ENCODE results near the gene TM7SF2.
"Not testable (repeated sequence)": the region's sequence is repeated elsewhere in the genome, so short reads cannot be mapped to it uniquely, and the experiment has no call there.

TM7SF2 gene

DNA sequence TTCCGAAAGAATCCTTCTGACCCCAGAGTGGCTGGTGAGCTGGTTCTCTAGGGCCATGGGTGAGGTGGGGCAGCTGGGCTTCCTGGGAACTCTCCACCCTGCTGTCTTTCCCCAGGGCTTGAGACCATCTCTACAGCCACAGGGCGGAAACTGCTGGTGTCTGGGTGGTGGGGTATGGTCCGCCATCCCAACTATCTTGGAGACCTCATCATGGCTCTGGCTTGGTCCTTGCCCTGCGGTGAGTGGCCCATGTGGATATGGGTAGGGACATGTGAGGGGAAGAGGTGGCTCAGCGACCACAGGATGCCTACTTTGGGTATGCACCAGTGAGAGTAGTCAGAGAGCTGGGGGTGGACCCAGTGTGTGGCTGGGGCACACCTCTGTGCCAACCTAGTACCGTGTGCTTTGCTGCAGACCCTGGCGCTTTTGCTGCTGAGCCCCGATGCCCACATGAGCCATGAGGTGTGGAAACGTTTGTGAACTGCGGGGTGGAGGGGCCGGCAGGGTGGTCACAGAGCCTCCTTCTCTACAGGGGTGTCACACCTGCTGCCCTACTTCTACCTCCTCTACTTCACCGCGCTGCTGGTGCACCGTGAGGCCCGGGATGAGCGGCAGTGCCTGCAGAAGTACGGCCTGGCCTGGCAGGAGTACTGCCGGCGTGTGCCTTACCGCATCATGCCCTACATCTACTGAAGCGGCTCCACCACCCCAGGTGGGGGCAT, 3.9 kb downstream of the TM7SF2 start:
- DNase-seq, result peak; percentile 18

DNA sequence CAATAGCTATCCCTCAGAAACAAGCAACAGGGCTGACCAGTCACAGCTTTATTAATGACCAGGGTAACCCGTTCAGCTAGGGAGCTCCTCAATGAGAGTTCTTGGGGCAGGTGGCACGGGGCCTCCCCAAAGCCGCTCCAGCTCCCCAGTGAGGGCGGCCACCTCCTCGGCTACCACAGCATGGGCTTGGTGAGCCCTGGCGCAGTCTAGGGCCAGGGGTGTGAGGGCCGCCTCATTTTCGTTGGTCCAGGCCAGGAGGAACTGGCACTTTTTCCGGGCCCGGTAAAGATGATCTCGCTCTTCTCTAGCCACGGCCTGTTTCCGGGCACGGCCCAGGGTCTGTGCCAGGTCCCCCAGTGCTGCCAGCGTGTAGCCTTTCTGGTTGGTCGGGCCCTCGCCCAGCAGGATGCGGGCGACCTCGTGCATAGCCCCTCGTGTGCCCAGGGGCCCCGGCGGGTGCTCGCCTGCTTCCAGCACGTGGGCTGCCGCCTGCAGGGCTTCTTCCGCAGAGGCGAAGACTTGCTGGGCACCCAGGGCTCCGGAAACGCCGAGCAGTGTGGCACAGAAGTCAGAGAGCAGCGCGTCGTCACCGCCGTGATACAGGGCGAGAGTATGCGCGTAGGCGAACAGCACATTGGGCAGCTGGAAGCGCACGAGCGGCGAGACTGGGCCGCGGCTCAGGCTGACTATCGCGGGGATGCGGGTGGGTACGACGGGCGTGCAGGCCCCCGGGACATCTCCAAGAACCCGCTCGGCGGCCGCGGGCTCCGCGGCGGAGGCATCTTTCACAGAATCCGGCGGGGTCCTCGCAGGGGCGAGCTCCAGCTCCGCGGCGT, 4.9 kb downstream of the TM7SF2 start:
- DNase-seq, result peak; percentile 43

DNA sequence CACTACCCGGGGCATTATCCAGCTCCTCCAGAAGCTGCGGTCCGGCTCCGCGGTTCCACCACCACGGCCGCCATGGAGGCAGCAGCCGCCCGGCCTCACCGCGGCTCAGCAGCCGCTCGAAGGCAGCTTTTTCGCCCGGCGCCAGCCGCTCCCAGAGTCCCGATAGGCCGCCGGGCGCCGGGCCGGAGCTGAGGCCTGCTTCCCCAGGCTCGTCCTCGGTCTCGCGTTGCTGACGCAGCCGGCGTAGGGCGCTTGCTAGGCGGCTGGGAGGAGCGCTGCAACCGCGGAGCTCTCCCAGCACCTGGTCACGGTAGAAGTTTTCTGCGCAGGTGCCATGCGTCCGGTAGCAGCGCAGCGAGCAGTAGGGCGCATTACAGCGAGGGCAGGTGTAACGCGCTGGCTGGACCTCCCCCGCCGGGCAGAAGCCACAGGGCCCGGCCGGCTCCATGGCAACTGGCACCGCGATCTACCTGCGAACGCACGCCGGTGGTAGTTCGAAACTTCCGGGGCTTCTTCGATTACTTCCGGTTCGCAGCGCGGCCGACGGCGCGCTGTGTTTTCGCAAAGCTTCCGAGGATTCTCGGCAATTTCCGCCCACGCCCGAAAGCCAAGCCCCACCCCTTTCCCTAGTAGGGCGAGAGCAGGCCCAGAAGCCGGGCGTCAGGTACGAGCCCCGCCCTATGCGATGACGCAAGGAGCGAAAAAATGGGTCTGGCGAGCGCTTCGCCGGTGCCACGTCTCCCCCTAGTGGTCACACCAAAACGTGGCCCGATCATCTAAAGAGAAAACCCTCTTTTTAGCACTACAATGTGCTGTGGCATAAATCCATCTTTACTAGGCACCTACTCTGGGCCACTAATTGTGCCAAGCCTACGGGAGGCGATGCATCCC, 5.8 kb downstream of the TM7SF2 start, which contains the start of gene ZNHIT2:
Gene ZNHIT2, minus strand, starts transcription at position 496 of the 891 bp plus-strand sequence. Its CDS starts 48 bp downstream, at position 448.
- DNase-seq, result peak; percentile 100

DNA sequence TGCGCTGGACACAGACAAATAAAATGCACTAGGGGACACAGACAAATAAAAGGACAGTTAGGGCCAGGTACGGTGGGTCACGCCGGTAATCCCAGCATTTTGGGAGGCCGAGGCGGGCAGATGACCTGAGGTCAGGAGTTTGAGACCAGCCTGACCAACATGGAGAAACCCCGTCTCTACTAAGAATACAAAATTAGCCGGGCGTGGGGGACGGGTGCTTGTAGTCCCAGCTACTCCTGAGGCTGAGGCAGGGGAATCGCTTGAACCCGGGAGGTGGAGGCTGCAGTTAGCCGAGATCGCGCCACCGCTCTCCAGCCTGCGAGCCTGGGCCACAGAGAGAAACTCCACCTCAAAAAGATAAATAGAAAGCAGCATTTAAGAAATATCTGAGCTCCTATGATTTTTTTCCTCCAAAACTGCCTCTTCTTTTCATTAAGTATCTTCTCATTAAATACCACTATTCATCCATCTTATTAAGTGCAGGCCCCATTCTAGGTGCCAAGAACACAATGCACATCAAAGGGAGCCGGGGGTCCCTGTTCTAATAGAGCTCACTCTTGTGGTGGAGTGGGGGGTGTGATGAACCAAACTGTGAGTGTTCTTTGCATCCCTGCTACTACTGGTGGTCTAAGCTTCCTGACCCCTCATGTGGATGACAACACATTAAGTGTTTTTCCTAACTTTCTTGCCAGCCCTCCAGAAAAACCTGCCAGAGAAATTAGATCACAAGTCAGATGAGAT, 6.6 kb downstream of the TM7SF2 start:
- DNase-seq, result no peak

DNA sequence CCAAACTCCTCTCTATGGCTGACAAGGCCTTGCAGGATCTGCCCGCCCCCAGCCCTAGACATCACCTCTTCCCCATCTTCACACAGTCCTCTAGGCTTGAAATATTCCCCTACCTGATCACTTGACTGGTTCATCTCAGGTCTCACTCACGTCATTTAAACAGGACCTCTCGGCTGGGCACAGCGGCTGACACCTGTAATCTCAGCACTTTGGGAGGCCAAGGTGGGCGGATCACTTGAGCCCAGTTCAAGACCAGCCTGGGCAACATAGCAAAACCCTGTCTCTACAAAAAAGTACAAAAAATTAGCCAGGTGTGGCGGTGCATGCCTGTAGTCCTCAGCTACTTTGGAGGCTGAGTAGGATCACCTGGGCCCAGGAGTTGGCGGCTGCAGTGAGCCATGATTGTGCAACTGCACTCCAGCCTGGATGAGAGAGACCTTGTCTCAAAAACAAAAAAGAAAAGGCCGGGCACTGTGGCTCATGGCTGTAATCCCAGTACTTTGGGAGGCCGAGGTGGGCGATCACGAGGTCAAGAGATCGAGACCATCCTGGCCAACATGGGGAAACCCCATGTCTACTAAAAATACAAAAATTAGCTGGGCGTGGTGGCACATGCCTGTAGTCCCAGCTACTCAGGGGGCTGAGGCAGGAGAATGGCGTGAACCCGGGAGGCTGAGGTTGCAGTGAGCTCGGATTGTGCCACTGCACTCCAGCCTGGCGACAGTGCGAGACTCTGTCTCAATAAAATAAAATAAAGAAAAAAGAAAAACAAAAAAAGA, 7.4 kb downstream of the TM7SF2 start:
- not testable (repeated sequence) for DNase-seq

DNA sequence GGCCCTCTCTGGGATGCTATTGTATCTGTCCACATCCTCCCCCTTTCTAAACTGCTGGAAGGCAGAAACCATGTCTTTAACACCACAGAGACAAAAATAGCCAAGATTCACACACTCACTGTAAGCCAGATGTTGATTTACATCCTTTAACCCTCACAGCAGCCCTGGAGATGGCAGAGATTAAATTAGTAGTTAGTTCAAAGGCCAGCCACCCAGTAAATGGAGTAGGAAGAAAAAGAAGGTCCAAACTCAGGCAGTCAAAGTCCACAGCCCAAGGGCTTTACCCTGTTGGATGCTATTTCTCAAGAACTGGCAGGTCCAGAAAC, 8.0 kb downstream of the TM7SF2 start:
- no peak for DNase-seq

DNA sequence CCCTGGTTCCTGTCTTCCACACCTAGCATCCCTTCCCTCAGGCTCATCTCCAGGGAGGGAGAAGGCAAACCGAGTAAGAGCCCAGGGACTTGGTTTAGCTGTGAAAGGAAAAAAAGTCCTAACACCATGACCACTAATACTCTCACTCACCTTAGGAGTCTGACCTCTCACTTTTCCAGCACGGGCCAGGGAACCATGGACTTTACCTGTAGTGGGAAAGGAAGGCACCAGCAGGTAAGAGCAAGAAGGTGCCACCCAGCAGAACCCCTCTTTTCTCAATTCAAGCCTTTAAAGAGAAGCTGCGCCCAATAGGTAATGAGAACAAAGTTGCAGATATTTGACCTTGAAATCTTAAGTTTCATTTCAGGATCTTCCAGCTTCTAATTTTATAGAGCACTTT, 9.2 kb downstream of the TM7SF2 start:
- DNase-seq, result peak; percentile 4

DNA sequence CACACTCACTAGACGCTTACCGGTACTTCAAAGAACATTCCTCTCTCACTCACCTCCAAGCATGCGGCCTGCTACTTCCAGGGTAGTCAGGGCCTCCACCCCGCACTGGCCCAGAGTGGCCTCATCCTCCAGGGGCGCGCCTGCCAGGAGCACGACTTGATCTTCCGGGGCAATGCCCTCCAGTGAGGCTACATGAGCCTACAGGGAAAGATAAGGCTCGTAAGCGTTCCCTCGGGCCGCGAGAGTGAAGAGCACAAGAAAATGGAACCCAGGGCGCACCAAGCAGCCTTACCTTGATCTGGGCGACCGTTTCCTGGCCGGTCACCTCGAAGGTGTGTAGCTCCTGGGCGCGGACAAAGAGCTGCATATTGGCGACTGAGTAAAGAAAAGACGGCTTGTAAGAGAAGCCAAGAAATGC, 9.8 kb downstream of the TM7SF2 start:
- DNase-seq, result peak; percentile 42

DNA sequence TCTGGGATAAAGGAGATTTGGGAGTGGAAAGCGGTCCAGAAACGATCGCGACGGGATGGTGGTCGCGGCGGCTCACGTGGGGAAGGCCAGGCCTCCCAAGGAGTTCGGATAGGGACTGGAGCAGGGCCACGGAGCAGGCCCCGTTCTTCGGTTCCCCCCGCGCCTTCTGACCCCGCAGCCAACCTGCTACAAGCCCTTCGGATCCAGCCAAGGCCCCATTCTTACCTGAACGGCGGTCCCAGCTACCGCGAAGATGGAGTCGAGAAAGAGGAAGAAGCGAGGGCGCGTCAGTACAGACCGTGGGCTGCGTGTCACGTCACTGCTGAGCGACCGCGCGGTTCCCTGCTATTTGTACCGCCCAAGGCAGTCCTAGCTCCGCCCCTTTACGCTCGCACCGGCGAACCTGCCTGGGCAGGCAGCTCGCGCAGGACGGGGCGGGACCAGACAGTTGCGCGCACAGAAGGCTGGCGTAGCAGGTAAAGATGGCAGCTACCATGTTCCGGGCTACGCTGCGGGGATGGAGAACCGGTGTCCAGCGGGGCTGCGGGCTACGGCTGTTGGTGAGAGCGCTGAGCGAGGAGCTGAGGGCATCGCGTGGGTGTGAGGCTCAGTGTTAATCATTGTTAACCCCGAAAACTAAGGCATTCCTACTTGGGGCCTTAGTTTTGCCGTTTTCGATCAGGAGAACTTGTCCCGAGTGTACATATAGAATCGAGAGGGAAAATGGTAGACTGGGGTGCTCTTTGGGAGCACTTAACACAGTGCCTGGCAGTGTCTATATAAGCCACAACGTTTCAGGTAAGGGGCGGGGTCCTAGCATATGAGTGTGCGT, 10.4 kb downstream of the TM7SF2 start, which contains the start of the genes FAU and MRPL49:
Gene FAU, minus strand, starts transcription at position 270 of the 832 bp plus-strand sequence. CDS start 321 bp downstream, outside the sequence.
Gene MRPL49, plus strand, starts transcription at position 457 of the 832 bp plus-strand sequence. Its CDS starts 26 bp downstream, at position 483.
- DNase-seq, result peak; percentile 98

DNA sequence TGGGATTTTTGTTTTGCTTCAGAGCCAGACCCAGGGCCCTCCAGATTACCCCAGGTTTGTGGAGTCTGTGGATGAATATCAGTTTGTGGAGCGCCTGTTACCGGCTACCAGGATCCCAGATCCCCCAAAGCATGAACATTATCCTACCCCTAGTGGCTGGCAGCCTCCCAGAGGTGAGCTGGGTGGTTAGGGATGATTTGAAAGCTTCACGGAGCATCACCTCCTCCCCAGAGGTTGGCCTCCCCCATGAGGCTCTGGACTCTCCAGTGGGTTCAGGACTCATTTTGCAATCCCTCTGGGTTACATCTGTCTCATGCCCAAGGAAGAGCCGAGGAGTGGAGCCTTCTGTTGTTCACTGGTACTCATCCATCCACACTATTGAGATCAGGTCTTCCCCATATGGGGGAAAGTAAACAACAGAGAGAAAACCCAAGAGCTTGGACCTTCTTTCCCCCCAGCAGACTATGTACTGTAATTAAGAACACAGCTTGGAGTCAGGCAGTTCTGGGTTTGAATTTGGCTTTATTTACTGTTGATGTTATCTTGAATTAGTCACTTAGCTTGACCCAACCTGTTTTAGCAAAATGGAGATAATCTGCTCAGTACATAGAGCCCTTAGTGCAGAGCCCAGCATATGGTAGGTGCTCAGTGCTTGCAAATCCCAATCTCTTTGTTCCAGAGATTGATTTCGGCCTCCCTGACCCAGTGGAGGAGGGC, 13.0 kb downstream of the TM7SF2 start:
- peak; percentile 22 for DNase-seq

DNA sequence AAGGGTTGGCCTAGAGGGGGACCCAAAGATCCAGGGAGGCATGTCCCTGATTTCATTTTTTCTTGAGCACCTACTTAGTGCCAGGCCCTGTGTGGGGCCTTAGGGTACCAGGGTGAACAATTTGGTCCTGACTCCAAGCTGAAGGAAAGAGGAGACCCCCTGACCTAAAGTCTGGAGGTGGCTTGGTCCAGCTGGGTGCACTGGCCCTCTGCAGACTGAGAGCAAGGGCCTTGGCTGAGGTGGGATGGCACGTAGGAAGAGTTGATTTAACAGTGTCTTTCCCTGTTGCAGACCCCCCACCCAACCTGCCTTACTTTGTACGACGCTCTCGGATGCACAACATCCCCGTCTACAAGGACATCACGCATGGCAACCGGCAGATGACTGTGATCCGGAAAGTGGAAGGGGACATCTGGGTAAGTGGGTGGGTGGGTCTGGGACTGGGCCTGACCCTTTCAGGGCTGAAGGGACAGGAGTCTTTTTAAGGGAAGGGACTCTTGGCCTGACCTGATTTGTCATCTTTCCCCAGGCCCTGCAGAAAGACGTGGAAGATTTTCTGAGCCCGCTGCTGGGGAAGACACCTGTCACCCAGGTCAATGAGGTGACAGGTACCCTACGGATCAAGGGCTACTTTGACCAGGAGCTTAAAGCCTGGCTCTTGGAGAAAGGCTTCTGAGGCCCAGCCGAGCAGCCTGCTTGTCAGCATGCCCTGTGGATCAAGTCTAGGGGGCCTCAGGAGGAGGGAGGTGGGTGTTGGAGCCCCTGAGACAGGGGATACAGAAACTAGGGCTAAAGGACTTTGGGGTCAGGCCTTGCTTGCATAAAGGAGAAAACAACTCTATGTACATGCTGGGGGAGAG, 13.8 kb downstream of the TM7SF2 start:
- DNase-seq, result no peak

DNA sequence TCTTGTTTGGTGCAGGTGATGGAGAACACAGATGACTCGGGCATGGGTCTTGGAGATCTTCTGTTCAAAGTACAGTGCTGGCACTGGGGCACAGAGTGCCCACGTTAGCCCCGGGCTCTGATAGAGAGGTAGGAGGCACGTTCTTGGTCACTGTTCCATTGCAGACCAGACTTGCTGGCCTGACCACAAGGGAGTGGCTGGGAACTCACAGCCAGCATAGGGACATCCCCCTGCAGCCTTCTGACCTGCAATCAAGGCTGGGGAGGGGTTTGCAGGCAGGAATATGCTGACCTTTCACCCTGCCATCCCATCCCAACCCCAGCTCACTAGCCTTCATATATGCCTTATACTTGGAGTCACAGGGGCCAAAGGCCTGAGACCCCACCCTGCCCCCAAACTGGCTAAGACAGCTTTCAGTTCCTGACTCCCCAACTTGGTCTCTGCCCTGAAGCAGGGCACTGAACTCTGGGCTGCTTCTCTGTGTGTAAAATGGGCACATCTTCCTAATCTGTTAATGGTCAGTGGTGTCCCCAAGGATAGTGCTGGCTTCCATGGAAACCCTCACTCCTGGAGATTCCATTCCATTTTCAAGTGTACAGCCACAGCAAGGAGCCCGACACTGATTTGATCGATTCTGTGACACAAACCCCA, 15.1 kb downstream of the TM7SF2 start:
- DNase-seq, result peak; percentile 19

DNA sequence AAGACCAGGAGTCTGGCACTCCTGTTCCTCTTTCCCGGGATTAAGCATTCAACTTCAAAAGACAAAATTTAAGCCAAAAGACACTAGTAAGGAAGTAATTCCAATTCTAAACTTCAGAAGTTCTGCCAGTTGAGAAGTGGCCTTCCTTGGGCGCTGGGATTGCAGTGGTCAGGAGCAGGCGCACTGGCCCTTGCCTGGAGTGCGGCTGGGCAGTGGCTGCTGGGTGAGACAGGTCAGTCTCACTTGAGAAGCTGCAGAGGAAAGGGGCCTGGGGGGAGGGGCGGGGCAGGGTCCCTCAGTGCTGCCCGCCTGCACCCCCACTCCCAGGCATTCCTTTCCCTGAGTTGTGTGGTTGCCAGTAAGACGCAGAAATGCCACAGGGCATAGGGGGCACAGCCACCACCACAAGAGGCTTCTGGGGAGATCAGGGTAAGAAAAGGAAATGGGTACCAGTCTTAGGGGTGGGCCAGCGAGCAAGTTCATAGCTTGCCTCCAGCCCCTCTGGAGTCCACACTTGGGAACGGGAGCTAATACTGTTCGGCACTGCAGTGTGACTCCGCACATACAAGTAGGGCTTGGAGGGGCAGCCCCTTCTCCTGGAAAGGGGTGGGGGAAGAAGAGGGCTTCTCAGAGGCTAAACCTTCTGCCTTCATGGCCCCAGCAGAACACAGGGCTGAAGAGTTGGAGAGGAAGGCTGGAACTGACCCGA, 16.0 kb downstream of the TM7SF2 start:
- peak; percentile 19 for DNase-seq

DNA sequence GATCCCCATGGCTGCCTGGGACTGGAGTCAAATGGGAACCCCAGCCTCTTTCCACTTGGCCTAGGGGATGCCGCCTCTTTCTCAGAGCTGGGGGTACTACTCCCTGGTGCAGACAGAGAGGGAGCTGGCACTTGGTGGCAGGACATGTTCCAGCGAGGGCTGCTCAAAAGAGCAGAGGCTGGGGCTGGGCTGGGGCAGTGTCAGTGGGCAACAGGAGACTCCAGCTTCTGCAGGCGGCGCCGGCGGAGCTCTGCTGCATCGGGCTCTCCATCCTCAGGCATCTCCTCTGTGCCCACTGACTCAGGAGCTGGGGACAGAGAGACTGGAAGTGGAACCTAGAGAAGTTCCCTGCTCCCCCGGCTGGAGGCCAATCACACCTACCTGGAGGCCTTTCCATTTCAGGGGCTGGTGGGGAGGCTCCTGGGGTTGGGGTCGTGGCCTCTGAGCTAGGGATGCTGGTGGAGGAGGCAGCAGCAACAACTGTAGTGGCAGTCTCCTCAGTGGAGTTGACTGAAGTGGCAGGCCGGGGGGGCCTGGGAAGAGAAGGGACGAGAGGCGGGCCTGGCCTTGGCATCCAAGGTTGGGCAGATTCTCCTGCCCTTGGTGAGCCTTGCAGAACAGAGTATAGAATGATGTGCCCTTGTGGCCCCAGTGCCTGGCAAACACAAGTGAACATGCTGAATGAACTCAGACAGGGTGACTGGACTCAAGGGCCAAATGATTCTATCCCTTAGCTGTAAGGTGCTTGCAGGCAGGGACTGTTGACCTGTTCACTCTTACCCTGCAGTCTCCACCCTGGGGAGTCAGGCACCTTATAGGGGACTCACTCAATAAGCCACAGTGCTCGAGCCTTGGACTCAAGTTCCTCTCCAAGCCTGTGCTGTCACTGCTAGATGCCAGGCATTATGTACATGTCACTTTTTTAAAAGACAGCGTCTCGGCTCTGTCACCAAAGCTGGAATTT, 16.8 kb downstream of the TM7SF2 start:
- DNase-seq, result peak; percentile 8

DNA sequence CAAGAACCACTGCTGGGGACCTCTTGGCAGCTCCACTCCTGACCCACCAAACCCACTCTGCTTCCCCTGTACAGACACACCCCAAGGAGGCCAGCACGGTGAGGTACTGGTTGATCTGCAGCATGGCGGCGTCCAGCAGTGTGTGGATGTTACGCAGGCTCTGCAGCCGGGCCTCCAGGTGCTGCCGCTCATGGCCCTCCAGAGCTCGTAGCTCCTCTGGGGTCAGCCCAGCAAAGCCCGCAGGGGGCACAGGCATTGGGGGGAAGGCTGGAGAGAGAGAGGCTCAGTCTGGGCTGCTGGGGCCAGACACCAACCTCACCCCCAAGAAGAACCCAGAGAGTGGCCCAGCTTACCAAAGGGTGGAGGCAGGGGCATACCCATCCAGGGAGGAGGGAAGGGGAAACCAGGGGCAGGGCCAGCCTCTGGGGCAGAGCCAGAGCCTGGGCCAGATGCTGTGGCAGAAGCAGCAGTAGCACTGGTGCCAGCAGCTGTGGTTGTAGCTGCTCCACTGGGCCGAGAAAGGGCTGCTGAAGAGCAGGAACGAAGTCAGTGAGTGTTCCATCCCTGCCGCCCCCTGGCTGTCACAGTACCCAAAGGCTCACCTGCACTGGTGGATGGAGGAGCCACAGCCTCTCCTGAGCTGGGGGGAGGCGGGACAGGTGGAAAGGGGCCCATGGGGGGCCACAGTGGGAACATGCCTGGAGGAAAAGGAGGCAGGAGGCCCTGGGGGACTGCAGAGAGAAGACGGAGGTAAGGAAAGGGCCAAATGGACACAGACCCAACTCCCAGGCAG, 18.2 kb downstream of the TM7SF2 start:
- peak; percentile 22 for DNase-seq

Data from femur (tissue), 1 donor.